Caco-2 (cell line): Measurements from ENCODE around the gene CITED1. TPM values are rescaled to one million over a fixed set of nuclear protein-coding genes. Genes with fewer than 3 reads are reported as not detected.
"Not testable (repeated sequence)": the region's sequence is repeated elsewhere in the genome, so short reads cannot be mapped to it uniquely, and the experiment has no call there.

ENCODE experiments used
- BruUV-seq: library from RNA; stranded (reverse); fragments of 400-500 nt; replicated peaks from 2 replicates; lab custom pipeline; 2021; lab: Mats Ljungman, UMichigan
- CTCF ChIA-PET: fragments of 300-600 bp; sonication (Branson Sonifier 250); formaldehyde crosslinking; loops from one replicate; lab custom pipeline; 2022; ENCODE audit warnings: antibody characterized with exemption; lab: Charles Lee
- POLR2A ChIA-PET: fragments of 300-600 bp; sonication (Branson Sonifier 250); formaldehyde crosslinking; loops from one replicate; lab custom pipeline; 2022; ENCODE audit warnings: antibody characterized with exemption; lab: Charles Lee
- DNase-seq, 2 experiments: peaks; one replicate each; pipeline versions ENCODE4 v3.0.0 to v3.0.0-alpha.2; 2020 to 2022
- H3K27me3 ChIP-seq: replicated peaks from 2 replicates; pipeline ENCODE4 v1.6.0; 2011; ENCODE audit warnings: low read length; ENCODE audit not compliant: control insufficient read depth, insufficient read depth
- H3K36me3 ChIP-seq: 2 replicates; pipeline ENCODE4 v1.5.1; 2011; ENCODE audit warnings: low read length; ENCODE audit not compliant: control insufficient read depth, insufficient read depth
- H3K4me1 ChIP-seq: fragments of 250-450 bp; sonication (Bioruptor Pico); 2 replicates; pipeline ENCODE4 v1.5.1; 2020; ENCODE audit warnings: mild to moderate bottlenecking
- H3K4me3 ChIP-seq: 2 replicates; pipeline ENCODE4 v1.5.1; 2011; ENCODE audit warnings: low read depth, mild to moderate bottlenecking, control low read depth, low read length
- H3K9me3 ChIP-seq: fragments of 250-450 bp; sonication (Bioruptor Pico); 2 replicates; pipeline ENCODE4 v1.5.1; 2020; ENCODE audit warnings: mild to moderate bottlenecking, moderate library complexity
- H3K27ac Mint-ChIP-seq: one replicate; pipeline ENCODE4 v1.8.0; 2022; ENCODE audit warnings: mixed read lengths; ENCODE audit not compliant: unreplicated experiment
- H3K27me3 Mint-ChIP-seq: one replicate; pipeline ENCODE4 v1.8.0; 2022; ENCODE audit warnings: mixed read lengths; ENCODE audit not compliant: insufficient read depth, unreplicated experiment
- H3K36me3 Mint-ChIP-seq: one replicate; pipeline ENCODE4 v1.8.0; 2022; ENCODE audit warnings: mild to moderate bottlenecking, mixed read lengths; ENCODE audit not compliant: insufficient read depth, unreplicated experiment
- H3K4me1 Mint-ChIP-seq: one replicate; pipeline ENCODE4 v1.8.0; 2022; ENCODE audit warnings: low read depth, mixed read lengths; ENCODE audit not compliant: unreplicated experiment
- H3K4me3 Mint-ChIP-seq: one replicate; pipeline ENCODE4 v1.8.0; 2022; ENCODE audit warnings: mild to moderate bottlenecking, moderate library complexity, mixed read lengths; ENCODE audit not compliant: unreplicated experiment
- H3K9me3 Mint-ChIP-seq: one replicate; pipeline ENCODE4 v1.8.0; 2022; ENCODE audit warnings: mixed read lengths; ENCODE audit not compliant: unreplicated experiment
- intact Hi-C: fragments of 100-400 bp; cut with micrococcal nuclease; formaldehyde crosslinking; loops from one replicate; pipeline ENCODE4 v1.10.0; 2022; ENCODE audit not compliant: unreplicated experiment
- total RNA-seq: library from RNA; stranded (reverse); gene quantifications from 2 replicates; pipeline ENCODE4 v1.2.3, GENCODE V29; 2022
- TF ChIP-seq, protein P1 (sequence below), 2 experiments: fragments of 200-600 bp in 1 of 2; IDR thresholded peaks; 1 replicate in 1 of 2; 2 replicates in 1 of 2; pipeline versions ENCODE4 v1.5.1 to v1.8.0; 2011 to 2022; ENCODE audit warnings: antibody characterized with exemption in 1 of 2, control low read depth in 1 of 2, inconsistent platforms in 1 of 2, low read depth in 1 of 2, low read length in 1 of 2, mild to moderate bottlenecking in 1 of 2, moderate library complexity in 1 of 2; ENCODE audit not compliant: insufficient read depth in 1 of 2, severe bottlenecking in 1 of 2, unreplicated experiment in 1 of 2

Gene CITED1
- total RNA-seq, 1 experiment from 2014 or later, result 1.3 TPM

DNA sequence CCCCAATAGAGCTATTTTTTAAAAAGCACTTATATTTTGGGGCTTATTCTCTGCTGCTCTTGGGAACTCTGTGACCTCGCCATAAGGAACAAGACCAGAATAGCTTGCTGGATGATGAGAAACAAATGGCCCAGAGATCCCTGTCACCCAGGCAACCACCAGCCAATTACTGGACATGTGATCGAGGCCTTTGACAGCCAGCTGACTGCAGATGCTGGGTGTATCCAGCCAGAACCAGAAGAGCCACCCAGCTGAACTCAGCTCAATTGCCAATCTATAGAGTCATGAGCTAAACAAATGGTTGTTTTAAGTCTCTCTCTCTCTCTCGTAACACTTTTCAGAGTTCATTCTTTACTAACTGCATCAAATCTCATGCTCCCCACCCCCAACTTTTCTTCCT, 24.4 kb upstream of the CITED1 start:
- H3K27me3 Mint-ChIP-seq, result no peaks in the 10 kb centered on the region
- no peak for DNase-seq
- ChIA-PET POLR2A (no interaction called here), CTCF (no interaction called here)
- Histone ChIP-seq H3K9me3 (no peaks in the 10 kb centered on the region), H3K27me3 (no peaks in the 10 kb centered on the region), H3K4me3 (no peak overlapping the region), H3K4me1 (no peaks in the 10 kb centered on the region), H3K36me3 (no peaks in the 10 kb centered on the region)
- peaks cover 19% of the 10 kb centered on the region for H3K9me3 Mint-ChIP-seq
- BruUV-seq, result no TSS peak
- H3K4me1 Mint-ChIP-seq, result no peaks in the 10 kb centered on the region
- intact Hi-C loops, result no loop called here
- peaks cover 5% of the 10 kb centered on the region for H3K36me3 Mint-ChIP-seq
- H3K4me3 Mint-ChIP-seq, result no peak overlapping the region
- H3K27ac Mint-ChIP-seq, result no peak overlapping the region
- TF ChIP-seq, protein P1, sequence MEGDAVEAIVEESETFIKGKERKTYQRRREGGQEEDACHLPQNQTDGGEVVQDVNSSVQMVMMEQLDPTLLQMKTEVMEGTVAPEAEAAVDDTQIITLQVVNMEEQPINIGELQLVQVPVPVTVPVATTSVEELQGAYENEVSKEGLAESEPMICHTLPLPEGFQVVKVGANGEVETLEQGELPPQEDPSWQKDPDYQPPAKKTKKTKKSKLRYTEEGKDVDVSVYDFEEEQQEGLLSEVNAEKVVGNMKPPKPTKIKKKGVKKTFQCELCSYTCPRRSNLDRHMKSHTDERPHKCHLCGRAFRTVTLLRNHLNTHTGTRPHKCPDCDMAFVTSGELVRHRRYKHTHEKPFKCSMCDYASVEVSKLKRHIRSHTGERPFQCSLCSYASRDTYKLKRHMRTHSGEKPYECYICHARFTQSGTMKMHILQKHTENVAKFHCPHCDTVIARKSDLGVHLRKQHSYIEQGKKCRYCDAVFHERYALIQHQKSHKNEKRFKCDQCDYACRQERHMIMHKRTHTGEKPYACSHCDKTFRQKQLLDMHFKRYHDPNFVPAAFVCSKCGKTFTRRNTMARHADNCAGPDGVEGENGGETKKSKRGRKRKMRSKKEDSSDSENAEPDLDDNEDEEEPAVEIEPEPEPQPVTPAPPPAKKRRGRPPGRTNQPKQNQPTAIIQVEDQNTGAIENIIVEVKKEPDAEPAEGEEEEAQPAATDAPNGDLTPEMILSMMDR (IDR thresholded peaks at IDR 0.05; ENCODE audit: insufficient read depth in 1 of 2, low read depth in 1 of 2, low read length in 1 of 2, severe bottlenecking in 1 of 2, unreplicated experiment in 1 of 2), result no peak

DNA sequence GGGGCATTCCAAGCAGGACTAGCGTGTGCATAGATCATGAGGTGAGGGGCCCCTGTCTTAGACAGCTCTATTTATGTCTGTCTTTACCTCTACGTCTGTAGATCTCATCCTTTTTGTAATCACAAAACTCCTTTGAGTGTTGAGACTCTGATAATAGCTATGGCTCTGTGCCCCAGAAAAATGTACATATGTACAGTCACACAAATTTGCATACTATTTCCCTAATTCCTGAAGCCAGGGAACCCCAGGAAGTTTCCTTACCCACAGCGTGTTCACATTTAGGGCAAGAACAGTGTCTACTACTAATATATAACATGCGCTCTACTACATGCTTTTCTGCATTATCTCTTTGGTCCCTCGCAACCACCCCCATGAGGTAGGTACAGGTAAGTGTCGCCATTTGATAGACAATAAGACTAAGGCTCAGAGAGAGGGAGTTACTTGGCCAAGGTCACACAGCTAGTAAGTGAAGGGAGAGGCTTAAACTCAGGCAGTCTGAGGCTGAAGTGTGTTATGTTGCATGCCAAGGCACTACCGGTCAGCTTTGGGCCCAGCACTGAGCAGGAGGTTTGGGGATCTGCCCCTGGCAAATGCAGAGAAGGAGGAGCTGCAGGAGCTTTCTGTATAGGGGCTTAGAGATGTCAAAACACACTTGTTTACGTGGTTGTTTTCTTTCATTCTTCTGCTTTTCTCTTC, 21.0 kb upstream of the CITED1 start:
- ChIA-PET POLR2A (no interaction called here), CTCF (no interaction called here)
- no peak overlapping the region for H3K4me3 Mint-ChIP-seq
- no peaks in the 10 kb centered on the region for H3K27me3 ChIP-seq
- H3K9me3 Mint-ChIP-seq, result peaks cover 19% of the 10 kb centered on the region
- BruUV-seq, result no TSS peak
- no peaks in the 10 kb centered on the region for H3K36me3 ChIP-seq
- no peak overlapping the region for H3K27ac Mint-ChIP-seq
- H3K4me3 ChIP-seq, result no peak overlapping the region
- H3K4me1 ChIP-seq, result no peaks in the 10 kb centered on the region
- H3K36me3 Mint-ChIP-seq, result peaks cover 5% of the 10 kb centered on the region
- DNase-seq, result no peak
- H3K27me3 Mint-ChIP-seq, result no peaks in the 10 kb centered on the region
- intact Hi-C loops, result no loop called here
- H3K9me3 ChIP-seq, result no peaks in the 10 kb centered on the region
- H3K4me1 Mint-ChIP-seq, result no peaks in the 10 kb centered on the region
- TF ChIP-seq, protein P1 (IDR thresholded peaks at IDR 0.05; ENCODE audit: insufficient read depth in 1 of 2, low read depth in 1 of 2, low read length in 1 of 2, severe bottlenecking in 1 of 2, unreplicated experiment in 1 of 2), result no peak

DNA sequence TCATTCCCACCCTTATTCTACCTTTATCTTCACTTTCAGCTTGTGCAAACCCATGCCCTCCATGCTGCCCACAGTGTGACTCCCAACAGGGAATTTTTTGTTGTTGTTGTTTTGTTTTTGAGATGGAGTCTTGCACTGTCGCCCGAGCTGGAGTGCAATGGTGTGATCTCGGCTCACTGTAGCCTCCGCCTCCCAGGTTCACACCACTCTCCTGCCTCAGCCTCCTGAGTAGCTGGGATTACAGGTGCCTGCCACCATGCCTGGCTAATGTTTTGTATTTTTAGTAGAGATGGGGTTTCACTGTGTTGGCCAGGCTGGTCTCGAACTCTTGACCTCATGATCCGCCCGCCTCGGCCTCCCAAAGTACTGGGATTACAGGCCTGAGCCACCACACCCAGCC, 13.9 kb upstream of the CITED1 start:
- CTCF ChIA-PET, result interaction anchor here (0.6 kb wide), 1 partner anchor 221 kb away, joined by 4 read pairs; no protein-coding TSS in a partner anchor
- POLR2A ChIA-PET, H3K4me1 Mint-ChIP-seq, BruUV-seq, H3K27me3 Mint-ChIP-seq, DNase-seq, H3K9me3 ChIP-seq, intact Hi-C loops, H3K4me3 Mint-ChIP-seq, H3K36me3 ChIP-seq, H3K4me3 ChIP-seq, H3K27ac Mint-ChIP-seq, H3K27me3 ChIP-seq, H3K9me3 Mint-ChIP-seq, H3K4me1 ChIP-seq, H3K36me3 Mint-ChIP-seq: not testable (repeated sequence)
